Osteoblast (primary cell): ENCODE data around the gene CCDC146. TPM values are rescaled to one million over a fixed set of nuclear protein-coding genes. Genes with fewer than 3 reads are reported as not detected.

Experiments used
- DNase-seq: peaks from one replicate; pipeline ENCODE4 v3.0.0; 2011; ENCODE audit warnings: low spot score, mixed read lengths; ENCODE audit not compliant: insufficient read length; ENCODE audit errors: missing footprints
- H2AFZ ChIP-seq: 2 replicates; pipeline ENCODE4 v1.6.0; 2011; ENCODE audit warnings: mild to moderate bottlenecking, low read length
- H3K27ac ChIP-seq: 2 replicates; pipeline ENCODE4 v1.5.1; 2011; ENCODE audit warnings: mild to moderate bottlenecking, low read depth, low read length, moderate library complexity
- H3K27me3 ChIP-seq: 2 replicates; pipeline ENCODE4 v1.6.0; 2012; ENCODE audit warnings: mild to moderate bottlenecking, control low read depth, inconsistent platforms, low read length, moderate library complexity; ENCODE audit not compliant: insufficient read depth
- H3K36me3 ChIP-seq: 2 replicates; pipeline ENCODE4 v1.5.1; 2011; ENCODE audit warnings: mild to moderate bottlenecking, low read length, control low read depth, moderate library complexity; ENCODE audit not compliant: insufficient read depth
- H3K4me1 ChIP-seq: 2 replicates; pipeline ENCODE4 v1.5.1; 2011; ENCODE audit warnings: mild to moderate bottlenecking, low read length, control low read depth, moderate library complexity; ENCODE audit not compliant: insufficient read depth
- H3K4me2 ChIP-seq: 2 replicates; pipeline ENCODE4 v1.6.0; 2011; ENCODE audit warnings: mild to moderate bottlenecking, low read length; ENCODE audit not compliant: insufficient read depth
- H3K4me3 ChIP-seq: fragments of 200-600 bp; sonication (generic); 3 replicates; pipeline ENCODE4 v1.5.1; 2012; ENCODE audit warnings: mild to moderate bottlenecking, low read length, inconsistent platforms; ENCODE audit not compliant: insufficient read depth
- H3K79me2 ChIP-seq: 2 replicates; pipeline ENCODE4 v1.6.0; 2012; ENCODE audit warnings: mild to moderate bottlenecking, low read length, control low read depth, inconsistent platforms; ENCODE audit not compliant: insufficient read depth
- H3K9me3 ChIP-seq: 2 replicates; pipeline ENCODE4 v1.5.1; 2011; ENCODE audit warnings: low read depth, low read length, control low read depth
- H4K20me1 ChIP-seq: 2 replicates; pipeline ENCODE4 v1.6.0; 2012; ENCODE audit warnings: mild to moderate bottlenecking, low read length, control low read depth; ENCODE audit not compliant: insufficient read depth
- total RNA-seq: library from RNA; depleted of rRNA; stranded (reverse); fragments of >200 nt; gene quantifications from 2 replicates; pipeline ENCODE4 v1.2.3, GENCODE V29; 2012
- TF ChIP-seq, protein P1 (sequence below): IDR thresholded peaks from 2 replicates; pipeline ENCODE4 v1.5.1; 2011; ENCODE audit warnings: mild to moderate bottlenecking, low read depth, low read length, moderate library complexity; ENCODE audit errors: extremely low read depth

CCDC146 gene
- total RNA-seq, 1 donor, result 5.1 TPM

DNA sequence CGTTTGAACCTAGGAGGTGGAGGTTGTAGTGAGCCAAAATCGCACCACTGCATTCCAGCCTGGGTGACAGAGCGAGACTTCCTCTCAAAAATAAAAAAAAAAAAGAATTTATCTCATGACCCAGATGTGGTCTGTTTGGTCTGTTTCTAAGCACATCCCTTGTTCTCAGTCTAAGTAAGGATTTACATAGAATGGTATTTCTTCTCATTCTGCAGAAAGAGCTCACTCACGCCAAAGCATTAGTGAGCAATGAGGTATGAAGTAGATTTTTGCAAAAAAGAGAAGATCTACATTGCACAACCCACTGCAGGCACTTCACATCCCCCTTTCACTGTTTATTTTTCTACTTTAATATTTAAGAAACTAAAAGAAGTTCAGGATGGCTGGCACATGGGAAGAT, 153.7 kb downstream of the CCDC146 start:
- TF ChIP-seq, protein P1, sequence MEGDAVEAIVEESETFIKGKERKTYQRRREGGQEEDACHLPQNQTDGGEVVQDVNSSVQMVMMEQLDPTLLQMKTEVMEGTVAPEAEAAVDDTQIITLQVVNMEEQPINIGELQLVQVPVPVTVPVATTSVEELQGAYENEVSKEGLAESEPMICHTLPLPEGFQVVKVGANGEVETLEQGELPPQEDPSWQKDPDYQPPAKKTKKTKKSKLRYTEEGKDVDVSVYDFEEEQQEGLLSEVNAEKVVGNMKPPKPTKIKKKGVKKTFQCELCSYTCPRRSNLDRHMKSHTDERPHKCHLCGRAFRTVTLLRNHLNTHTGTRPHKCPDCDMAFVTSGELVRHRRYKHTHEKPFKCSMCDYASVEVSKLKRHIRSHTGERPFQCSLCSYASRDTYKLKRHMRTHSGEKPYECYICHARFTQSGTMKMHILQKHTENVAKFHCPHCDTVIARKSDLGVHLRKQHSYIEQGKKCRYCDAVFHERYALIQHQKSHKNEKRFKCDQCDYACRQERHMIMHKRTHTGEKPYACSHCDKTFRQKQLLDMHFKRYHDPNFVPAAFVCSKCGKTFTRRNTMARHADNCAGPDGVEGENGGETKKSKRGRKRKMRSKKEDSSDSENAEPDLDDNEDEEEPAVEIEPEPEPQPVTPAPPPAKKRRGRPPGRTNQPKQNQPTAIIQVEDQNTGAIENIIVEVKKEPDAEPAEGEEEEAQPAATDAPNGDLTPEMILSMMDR, result no peak
- no peak overlapping the region for H2AFZ ChIP-seq
- no peaks in the 10 kb centered on the region for H3K27me3 ChIP-seq

GRCh38 chr7:77281780-77282478, 159.5 kb downstream of the CCDC146 start:
- TF ChIP-seq, protein P1, result no peak
- Histone ChIP-seq H3K9me3 (no peaks in the 10 kb centered on the region), H3K27ac (no peak overlapping the region), H3K4me1 (no peaks in the 10 kb centered on the region), H4K20me1 (no peaks in the 10 kb centered on the region), H3K27me3 (no peaks in the 10 kb centered on the region), H3K36me3 (no peaks in the 10 kb centered on the region), H3K4me2 (no peak overlapping the region), H2AFZ (no peak overlapping the region), H3K79me2 (no peaks in the 10 kb centered on the region), H3K4me3 (no peak overlapping the region)
- no peak for DNase-seq

More for the DNA sequence above, 153.7 kb downstream of the CCDC146 start:
- Histone ChIP-seq H4K20me1 (no peaks in the 10 kb centered on the region), H3K79me2 (no peaks in the 10 kb centered on the region), H3K4me1 (no peaks in the 10 kb centered on the region), H3K9me3 (no peaks in the 10 kb centered on the region), H3K4me2 (no peak overlapping the region), H3K4me3 (no peak overlapping the region), H3K36me3 (no peaks in the 10 kb centered on the region), H3K27ac (no peak overlapping the region)
- no peak for DNase-seq

DNA sequence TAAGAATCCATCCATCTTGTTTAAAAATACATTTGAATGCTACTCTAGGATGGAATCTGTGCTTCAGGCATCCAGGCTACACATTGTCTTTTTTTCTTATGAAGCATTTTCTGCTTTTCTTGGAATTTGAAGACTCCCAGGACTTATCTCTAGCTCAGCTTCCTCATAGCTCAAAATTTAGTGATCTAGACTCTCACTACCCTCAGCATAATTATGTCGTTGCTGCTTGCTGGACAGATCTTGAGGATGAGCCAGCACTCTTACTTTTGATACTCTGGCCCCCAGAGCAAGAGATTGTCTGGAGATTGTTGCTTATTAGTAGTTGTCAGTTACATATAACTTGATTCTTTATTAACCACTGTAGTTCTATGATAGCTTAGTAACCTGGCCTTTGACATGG, 160.5 kb downstream of the CCDC146 start:
- H4K20me1 ChIP-seq, result no peaks in the 10 kb centered on the region
- no peak overlapping the region for H3K27ac ChIP-seq
- TF ChIP-seq, protein P1, result no peak
- no peaks in the 10 kb centered on the region for H3K36me3 ChIP-seq
- no peaks in the 10 kb centered on the region for H3K27me3 ChIP-seq
- no peak for DNase-seq
- no peaks in the 10 kb centered on the region for H3K9me3 ChIP-seq
- H2AFZ ChIP-seq, result no peak overlapping the region
- no peak overlapping the region for H3K4me2 ChIP-seq
- H3K4me1 ChIP-seq, result no peaks in the 10 kb centered on the region
- H3K4me3 ChIP-seq, result no peak overlapping the region
- no peaks in the 10 kb centered on the region for H3K79me2 ChIP-seq

GRCh38 chr7:77284005-77284404, 161.6 kb downstream of the CCDC146 start:
- H3K4me2 ChIP-seq, result no peak overlapping the region
- no peaks in the 10 kb centered on the region for H3K79me2 ChIP-seq
- H2AFZ ChIP-seq, result no peak overlapping the region
- DNase-seq, result no peak
- H3K27ac ChIP-seq, result no peak overlapping the region
- H3K36me3 ChIP-seq, result no peaks in the 10 kb centered on the region
- H4K20me1 ChIP-seq, result no peaks in the 10 kb centered on the region
- H3K4me1 ChIP-seq, result no peaks in the 10 kb centered on the region
- no peaks in the 10 kb centered on the region for H3K9me3 ChIP-seq
- no peak overlapping the region for H3K4me3 ChIP-seq
- TF ChIP-seq, protein P1, result no peak
- no peaks in the 10 kb centered on the region for H3K27me3 ChIP-seq
